ENCODE measurements around the gene SAE1.
"Not testable (repeated sequence)": the region's sequence is repeated elsewhere in the genome, so short reads cannot be mapped to it uniquely, and the experiment has no call there.

Gene SAE1

GRCh38 chr19:47240996-47241918, 110.6 kb downstream of the SAE1 start:
- Histone ChIP-seq H3K27ac (ENCODE audit: insufficient read depth in 1 of 2, low read depth in 1 of 2, low read length in 2 of 2, poor library complexity in 1 of 2, severe bottlenecking in 2 of 2) (no peak overlapping the region), H3K27me3 (replicated peaks in 2 of 5; ENCODE audit: control insufficient read depth in 4 of 5, insufficient read depth in 5 of 5, low read length in 4 of 5) (peaks cover 0 to 39% (median 26%) of the 10 kb centered on the region in 5 experiments), H3K36me3 (ENCODE audit: control insufficient read depth in 4 of 4, insufficient read depth in 4 of 4, low read length in 3 of 4) (no peaks in the 10 kb centered on the region), H3K4me3 (ENCODE audit: control insufficient read depth in 1 of 7, extremely low read depth in 1 of 7, insufficient read depth in 4 of 7, low read depth in 2 of 7, low read length in 6 of 7) (peak overlapping the region in 1 of 7 experiments; percentile 11), H3K9me3 (ENCODE audit: control extremely low read depth in 1 of 5, control insufficient read depth in 4 of 5, insufficient read depth in 2 of 5, low read depth in 1 of 5, low read length in 4 of 5) (no peaks in the 10 kb centered on the region), H3K4me1 (ENCODE audit: control extremely low read depth in 1 of 4, control insufficient read depth in 4 of 4, insufficient read depth in 4 of 4, low read length in 3 of 4) (peaks cover 0 to 49% (median 27%) of the 10 kb centered on the region in 4 experiments)
- peak; percentile 80 to 90 (median 90) for DNase-seq
- POLR2A ChIA-PET: interaction anchor here (4.0 kb wide), 1 partner anchor 15 kb away, joined by 23 read pairs; no protein-coding TSS in a partner anchor
- 13% methylated on average over 6 of the region's 27 CpGs for WGBS (ENCODE audit: insufficient coverage)
- CTCF ChIA-PET: no interaction called here

GRCh38 chr19:47241919-47242577, 111.4 kb downstream of the SAE1 start:
- 76% methylated on average over 7 of the region's 7 CpGs for whole genome bisulfite sequencing (ENCODE audit: insufficient coverage)
- Histone ChIP-seq H3K9me3 (ENCODE audit: control extremely low read depth in 1 of 5, control insufficient read depth in 4 of 5, insufficient read depth in 2 of 5, low read depth in 1 of 5, low read length in 4 of 5) (no peaks in the 10 kb centered on the region), H3K36me3 (ENCODE audit: control insufficient read depth in 4 of 4, insufficient read depth in 4 of 4, low read length in 3 of 4) (no peaks in the 10 kb centered on the region), H3K4me1 (ENCODE audit: control extremely low read depth in 1 of 4, control insufficient read depth in 4 of 4, insufficient read depth in 4 of 4, low read length in 3 of 4) (peaks cover 0 to 49% (median 27%) of the 10 kb centered on the region in 4 experiments), H3K4me3 (ENCODE audit: control insufficient read depth in 1 of 7, extremely low read depth in 1 of 7, insufficient read depth in 4 of 7, low read depth in 2 of 7, low read length in 6 of 7) (no peak overlapping the region), H3K27me3 (replicated peaks in 2 of 5; ENCODE audit: control insufficient read depth in 4 of 5, insufficient read depth in 5 of 5, low read length in 4 of 5) (peaks cover 0 to 39% (median 26%) of the 10 kb centered on the region in 5 experiments), H3K27ac (ENCODE audit: insufficient read depth in 1 of 2, low read depth in 1 of 2, low read length in 2 of 2, poor library complexity in 1 of 2, severe bottlenecking in 2 of 2) (no peak overlapping the region)
- ChIA-PET POLR2A (interaction anchor here (3.5 kb wide), 1 partner anchor 16 kb away, joined by 54 read pairs; no protein-coding TSS in a partner anchor), CTCF (no interaction called here)
- DNase-seq: peak in 1 of 3 donors; percentile 45

- H3K4me1 ChIP-seq (ENCODE audit: control extremely low read depth in 1 of 4, control insufficient read depth in 4 of 4, insufficient read depth in 4 of 4, low read length in 3 of 4): peaks cover 0 to 49% (median 27%) of the 10 kb centered on the region in 4 experiments
- WGBS (ENCODE audit: insufficient coverage): 12% methylated on average over 9 of the region's 9 CpGs
- no peak for DNase-seq
- peak overlapping the region in 1 of 2 experiments; percentile 66 for H3K27ac ChIP-seq (ENCODE audit: insufficient read depth in 1 of 2, low read depth in 1 of 2, low read length in 2 of 2, poor library complexity in 1 of 2, severe bottlenecking in 2 of 2)
- peaks cover 0 to 37% (median 26%) of the 10 kb centered on the region in 5 experiments for H3K27me3 ChIP-seq (replicated peaks in 2 of 5; ENCODE audit: control insufficient read depth in 4 of 5, insufficient read depth in 5 of 5, low read length in 4 of 5)
- H3K9me3 ChIP-seq (ENCODE audit: control extremely low read depth in 1 of 5, control insufficient read depth in 4 of 5, insufficient read depth in 2 of 5, low read depth in 1 of 5, low read length in 4 of 5): no peaks in the 10 kb centered on the region
- ChIA-PET POLR2A (interaction anchor here (0.7 to 3.5 kb wide), 7 partner anchors 11 to 224 kb away, joined by 3 to 54 read pairs (median 4); partner anchors contain the start of genes DHX34 and ZC3H4), CTCF (interaction anchor here (0.7 to 5.7 kb wide), 5 partner anchors 10 to 88 kb away, joined by 3 to 49 read pairs (median 28); partner anchors contain the start of gene CCDC9)
- no peaks in the 10 kb centered on the region for H3K36me3 ChIP-seq (ENCODE audit: control insufficient read depth in 4 of 4, insufficient read depth in 4 of 4, low read length in 3 of 4)
- peak overlapping the region in 3 of 7 experiments; percentile 26 to 55 (median 53) for H3K4me3 ChIP-seq (ENCODE audit: control insufficient read depth in 1 of 7, extremely low read depth in 1 of 7, insufficient read depth in 4 of 7, low read depth in 2 of 7, low read length in 6 of 7)
Observed at GRCh38 chr19:47243364-47243775, 112.7 kb downstream of the SAE1 start.

- H3K27ac ChIP-seq (ENCODE audit: insufficient read depth in 1 of 2, low read depth in 1 of 2, low read length in 2 of 2, poor library complexity in 1 of 2, severe bottlenecking in 2 of 2): peak overlapping the region in 1 of 2 experiments; percentile 66
- POLR2A ChIA-PET: interaction anchor here (0.7 to 3.5 kb wide), 8 partner anchors 12 to 131 kb away, joined by 3 to 54 read pairs (median 4); partner anchors contain the start of genes CCDC9 and ZC3H4
- WGBS (ENCODE audit: insufficient coverage): 4% methylated on average over 37 of the region's 46 CpGs
Observed at GRCh38 chr19:47243776-47244547, 113.3 kb downstream of the SAE1 start.

DNA sequence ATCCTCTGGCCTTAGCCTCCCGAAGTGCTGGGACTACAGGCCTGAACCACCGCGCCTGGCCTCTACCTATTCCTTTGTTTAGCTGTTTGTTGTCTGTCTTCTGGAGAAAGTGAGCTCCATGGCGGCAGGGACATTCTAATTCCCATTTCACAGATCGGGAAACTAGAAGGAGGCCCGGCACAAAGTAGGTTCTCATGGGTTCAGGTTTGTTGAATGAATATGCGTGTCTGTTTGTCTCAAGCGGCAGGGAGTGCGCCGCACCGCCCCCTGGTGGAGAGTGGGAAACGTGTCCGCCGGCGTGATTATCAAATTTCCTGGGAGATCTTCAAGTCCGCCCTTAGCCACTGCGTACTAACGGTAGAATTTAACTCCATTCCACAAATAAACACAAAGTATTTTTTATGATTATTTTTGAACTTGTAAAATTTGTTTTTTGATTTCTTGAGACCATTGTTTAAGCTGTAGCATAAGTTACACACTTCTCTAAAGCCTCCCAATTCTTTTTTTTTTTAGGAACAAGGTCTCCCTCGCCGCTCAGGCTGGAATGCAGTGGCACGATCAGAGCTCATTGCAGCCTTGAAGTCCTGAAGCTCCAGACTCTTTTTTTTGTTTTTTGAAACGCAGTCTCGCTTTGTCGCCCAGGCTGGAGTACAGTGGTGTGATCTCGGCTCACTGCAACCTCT, 116.8 kb downstream of the SAE1 start:
- ChIA-PET CTCF (interaction anchor here (0.9 to 6.8 kb wide), 15 partner anchors 8 to 110 kb away, joined by 3 to 166 read pairs (median 5); partner anchors contain the start of genes CCDC9 and INAFM1), POLR2A (interaction anchor here (0.6 to 1.3 kb wide), 2 partner anchors 9 to 98 kb away, joined by 3 to 6 read pairs; partner anchors contain the start of gene CCDC9)
- Histone ChIP-seq H3K27ac (ENCODE audit: insufficient read depth in 1 of 2, low read depth in 1 of 2, low read length in 2 of 2, poor library complexity in 1 of 2, severe bottlenecking in 2 of 2) (no peak overlapping the region), H3K9me3 (ENCODE audit: control extremely low read depth in 1 of 5, control insufficient read depth in 4 of 5, insufficient read depth in 2 of 5, low read depth in 1 of 5, low read length in 4 of 5) (no peaks in the 10 kb centered on the region), H3K4me3 (ENCODE audit: control insufficient read depth in 1 of 7, extremely low read depth in 1 of 7, insufficient read depth in 4 of 7, low read depth in 2 of 7, low read length in 6 of 7) (no peak overlapping the region), H3K27me3 (replicated peaks in 2 of 5; ENCODE audit: control insufficient read depth in 4 of 5, insufficient read depth in 5 of 5, low read length in 4 of 5) (peaks cover 0 to 5% (median 0%) of the 10 kb centered on the region in 5 experiments), H3K4me1 (ENCODE audit: control extremely low read depth in 1 of 4, control insufficient read depth in 4 of 4, insufficient read depth in 4 of 4, low read length in 3 of 4) (peaks cover 0 to 21% (median 16%) of the 10 kb centered on the region in 4 experiments), H3K36me3 (ENCODE audit: control insufficient read depth in 4 of 4, insufficient read depth in 4 of 4, low read length in 3 of 4) (no peaks in the 10 kb centered on the region)
- 47% methylated on average over 18 of the region's 25 CpGs for WGBS (ENCODE audit: insufficient coverage)
- DNase-seq: peak; percentile 76 to 84 (median 83)

More at GRCh38 chr19:47243776-47244547, 113.3 kb downstream of the SAE1 start:
- Histone ChIP-seq H3K9me3 (ENCODE audit: control extremely low read depth in 1 of 5, control insufficient read depth in 4 of 5, insufficient read depth in 2 of 5, low read depth in 1 of 5, low read length in 4 of 5) (no peaks in the 10 kb centered on the region), H3K4me1 (ENCODE audit: control extremely low read depth in 1 of 4, control insufficient read depth in 4 of 4, insufficient read depth in 4 of 4, low read length in 3 of 4) (peaks cover 0 to 46% (median 27%) of the 10 kb centered on the region in 4 experiments), H3K27me3 (replicated peaks in 2 of 5; ENCODE audit: control insufficient read depth in 4 of 5, insufficient read depth in 5 of 5, low read length in 4 of 5) (peaks cover 0 to 34% (median 22%) of the 10 kb centered on the region in 5 experiments), H3K4me3 (ENCODE audit: control insufficient read depth in 1 of 7, extremely low read depth in 1 of 7, insufficient read depth in 4 of 7, low read depth in 2 of 7, low read length in 6 of 7) (peak overlapping the region in 2 of 7 experiments; percentile 32 to 53), H3K36me3 (ENCODE audit: control insufficient read depth in 4 of 4, insufficient read depth in 4 of 4, low read length in 3 of 4) (no peaks in the 10 kb centered on the region)
- DNase-seq: peak; percentile 97 to 99 (median 98)
- CTCF ChIA-PET: interaction anchor here (0.6 to 6.8 kb wide), 25 partner anchors 9 to 135 kb away, joined by 3 to 166 read pairs (median 3); partner anchors contain the start of gene CCDC9

DNA sequence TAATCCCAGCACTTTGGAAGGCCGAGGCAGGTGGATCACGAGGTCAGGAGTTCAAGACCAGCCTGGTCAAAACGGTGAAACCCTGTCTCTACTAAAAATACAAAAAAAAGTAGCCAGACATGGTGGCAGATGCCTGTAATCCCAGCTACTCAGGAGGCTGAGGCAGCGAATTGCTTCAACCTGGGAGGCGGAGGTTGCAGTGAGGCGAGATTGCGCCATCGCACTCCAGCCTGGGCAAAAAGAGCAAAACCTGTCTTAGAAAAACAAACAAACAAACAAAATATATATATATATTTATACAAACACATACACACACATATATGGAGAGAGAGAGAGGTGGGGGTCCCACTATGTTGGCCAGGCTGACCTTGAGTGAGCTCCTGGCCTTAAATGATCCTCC, 122.4 kb downstream of the SAE1 start:
- peaks cover 4 to 15% (median 14%) of the 10 kb centered on the region in 4 experiments for H3K4me1 ChIP-seq (ENCODE audit: control extremely low read depth in 1 of 4, control insufficient read depth in 4 of 4, insufficient read depth in 4 of 4, low read length in 3 of 4)
- H3K4me3 ChIP-seq (ENCODE audit: control insufficient read depth in 1 of 7, extremely low read depth in 1 of 7, insufficient read depth in 4 of 7, low read depth in 2 of 7, low read length in 6 of 7); H3K27ac ChIP-seq (ENCODE audit: insufficient read depth in 1 of 2, low read depth in 1 of 2, low read length in 2 of 2, poor library complexity in 1 of 2, severe bottlenecking in 2 of 2); POLR2A ChIA-PET; DNase-seq; H3K9me3 ChIP-seq (ENCODE audit: control extremely low read depth in 1 of 5, control insufficient read depth in 4 of 5, insufficient read depth in 2 of 5, low read depth in 1 of 5, low read length in 4 of 5); H3K27me3 ChIP-seq (replicated peaks in 2 of 5; ENCODE audit: control insufficient read depth in 4 of 5, insufficient read depth in 5 of 5, low read length in 4 of 5); H3K36me3 ChIP-seq (ENCODE audit: control insufficient read depth in 4 of 4, insufficient read depth in 4 of 4, low read length in 3 of 4): not testable (repeated sequence)
- WGBS (ENCODE audit: insufficient coverage): 98% methylated on average over 5 of the region's 8 CpGs
- CTCF ChIA-PET: interaction anchor here (0.5 to 4.7 kb wide), 3 partner anchors 7 to 151 kb away, joined by 3 to 49 read pairs (median 5); no protein-coding TSS in a partner anchor
